Breast epithelium (tissue), 4 donors: Measurements from ENCODE around the gene FSTL1. TPM values are rescaled to one million over a fixed set of nuclear protein-coding genes. Genes with fewer than 3 reads are reported as not detected.

Experiments used
- DNase-seq, 2 donors: peaks; one replicate each; pipeline ENCODE4 v3.0.0-alpha.2; 2019; ENCODE audit warnings: low spot score in 2 of 2
- H3K27ac ChIP-seq, 2 donors: fragments of 200-600 bp; sonication (generic) in 1 of 2; one replicate each; pipeline ENCODE4 v1.5.1; 2016 to 2019; ENCODE audit warnings: mild to moderate bottlenecking in 1 of 2
- H3K27me3 ChIP-seq, 2 donors: fragments of 200-600 bp; sonication (generic) in 1 of 2; one replicate each; pipeline versions ENCODE4 v1.5.1 to v1.6.0; 2017 to 2019; ENCODE audit warnings: control low read depth in 1 of 2, mild to moderate bottlenecking in 1 of 2
- H3K36me3 ChIP-seq: fragments of 200-600 bp; one replicate; pipeline ENCODE4 v1.5.1; 2019
- H3K4me1 ChIP-seq, 2 donors: fragments of 200-600 bp; sonication (generic); one replicate each; pipeline ENCODE4 v1.5.1; 2016 to 2019; ENCODE audit warnings: control low read depth in 1 of 2
- H3K4me3 ChIP-seq, 3 donors: fragments of 200-600 bp; sonication (generic); 1 replicate in 2 of 3; 2 replicates in 1 of 3; pipeline ENCODE4 v1.5.1; 2016 to 2019; ENCODE audit warnings: mild to moderate bottlenecking in 3 of 3, moderate library complexity in 2 of 3
- H3K9me3 ChIP-seq, 2 donors: fragments of 200-600 bp; sonication (generic) in 1 of 2; one replicate each; pipeline ENCODE4 v1.5.1; 2016 to 2019; ENCODE audit warnings: control low read depth in 1 of 2
- POLR2A ChIP-seq: fragments of 450-650 bp; IDR thresholded peaks from one replicate; pipeline ENCODE4 v1.6.1; 2016; ENCODE audit warnings: antibody characterized with exemption, mild to moderate bottlenecking, moderate library complexity
- POLR2AphosphoS5 ChIP-seq, 3 donors: sonication (generic); formaldehyde crosslinking; IDR thresholded peaks; one replicate each; pipeline ENCODE4 v1.6.1; 2017; ENCODE audit warnings: antibody characterized with exemption in 3 of 3
- intact Hi-C: fragments of 100-400 bp; cut with DNase I; formaldehyde crosslinking; loops from one replicate; pipeline ENCODE4 v1.15.1; 2023; ENCODE audit warnings: low total_unique reads
- total RNA-seq, 3 donors: library from RNA; depleted of rRNA; stranded (reverse); fragments of >200 nt; gene quantifications; one replicate each; pipeline ENCODE4 v1.1.0, GENCODE V29; 2016
- TF ChIP-seq, protein P1 (sequence below), 3 donors: fragments of 450-650 bp; IDR thresholded peaks; one replicate each; pipeline ENCODE4 v1.5.1; 2016 to 2017; ENCODE audit warnings: antibody characterized with exemption in 3 of 3, mild to moderate bottlenecking in 3 of 3, moderate library complexity in 3 of 3

The FSTL1 gene
- total RNA-seq, 3 donors from 2014 or later: 225 to 1,263 (median 355) TPM

GRCh38 chr3:120446891-120447668 is 3.7 kb downstream of the FSTL1 start:
- Histone ChIP-seq H3K27me3 (peaks cover 0 to 2% of the 10 kb centered on the region in 2 donors), H3K4me1 (peaks cover 0 to 4% of the 10 kb centered on the region in 2 donors), H3K27ac (peak overlapping the region in 1 of 2 donors; percentile 44), H3K4me3 (peak overlapping the region; percentile 6 to 86 (median 73)), H3K36me3 (no peaks in the 10 kb centered on the region), H3K9me3 (no peaks in the 10 kb centered on the region)
- intact Hi-C loops: no loop called here
- no peak for DNase-seq
- TF ChIP-seq POLR2A (no peak), POLR2AphosphoS5 (IDR thresholded peaks at IDR 0.05) (no peak)
- TF ChIP-seq, protein P1, sequence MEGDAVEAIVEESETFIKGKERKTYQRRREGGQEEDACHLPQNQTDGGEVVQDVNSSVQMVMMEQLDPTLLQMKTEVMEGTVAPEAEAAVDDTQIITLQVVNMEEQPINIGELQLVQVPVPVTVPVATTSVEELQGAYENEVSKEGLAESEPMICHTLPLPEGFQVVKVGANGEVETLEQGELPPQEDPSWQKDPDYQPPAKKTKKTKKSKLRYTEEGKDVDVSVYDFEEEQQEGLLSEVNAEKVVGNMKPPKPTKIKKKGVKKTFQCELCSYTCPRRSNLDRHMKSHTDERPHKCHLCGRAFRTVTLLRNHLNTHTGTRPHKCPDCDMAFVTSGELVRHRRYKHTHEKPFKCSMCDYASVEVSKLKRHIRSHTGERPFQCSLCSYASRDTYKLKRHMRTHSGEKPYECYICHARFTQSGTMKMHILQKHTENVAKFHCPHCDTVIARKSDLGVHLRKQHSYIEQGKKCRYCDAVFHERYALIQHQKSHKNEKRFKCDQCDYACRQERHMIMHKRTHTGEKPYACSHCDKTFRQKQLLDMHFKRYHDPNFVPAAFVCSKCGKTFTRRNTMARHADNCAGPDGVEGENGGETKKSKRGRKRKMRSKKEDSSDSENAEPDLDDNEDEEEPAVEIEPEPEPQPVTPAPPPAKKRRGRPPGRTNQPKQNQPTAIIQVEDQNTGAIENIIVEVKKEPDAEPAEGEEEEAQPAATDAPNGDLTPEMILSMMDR (IDR thresholded peaks at IDR 0.05): no peak

GRCh38 chr3:120445654-120446053 is 5.1 kb downstream of the FSTL1 start:
- TF ChIP-seq POLR2A: no peak
- TF ChIP-seq, protein P1 (IDR thresholded peaks at IDR 0.05): no peak
- no peak for TF ChIP-seq POLR2AphosphoS5 (IDR thresholded peaks at IDR 0.05)
- no peaks in the 10 kb centered on the region for H3K36me3 ChIP-seq
- H3K27me3 ChIP-seq: no peaks in the 10 kb centered on the region
- no peak for DNase-seq
- H3K4me3 ChIP-seq: peak overlapping the region in 2 of 3 donors; percentile 73 to 86
- H3K4me1 ChIP-seq: peaks cover 0 to 4% of the 10 kb centered on the region in 2 donors
- intact Hi-C loops: no loop called here
- no peaks in the 10 kb centered on the region for H3K9me3 ChIP-seq
- H3K27ac ChIP-seq: no peak overlapping the region

- Histone ChIP-seq H3K36me3 (no peaks in the 10 kb centered on the region), H3K4me3 (peak overlapping the region in 1 of 3 donors; percentile 5), H3K27me3 (no peaks in the 10 kb centered on the region), H3K4me1 (peaks cover 0 to 3% of the 10 kb centered on the region in 2 donors), H3K27ac (peak overlapping the region in 1 of 2 donors; percentile 8), H3K9me3 (no peaks in the 10 kb centered on the region)
- TF ChIP-seq, protein P1 (IDR thresholded peaks at IDR 0.05): no peak
- TF ChIP-seq POLR2A: no peak
- TF ChIP-seq POLR2AphosphoS5 (IDR thresholded peaks at IDR 0.05): no peak
- intact Hi-C loops: no loop called here
- no peak for DNase-seq
Measured at GRCh38 chr3:120443626-120444123, 7.1 kb downstream of the FSTL1 start.

DNA sequence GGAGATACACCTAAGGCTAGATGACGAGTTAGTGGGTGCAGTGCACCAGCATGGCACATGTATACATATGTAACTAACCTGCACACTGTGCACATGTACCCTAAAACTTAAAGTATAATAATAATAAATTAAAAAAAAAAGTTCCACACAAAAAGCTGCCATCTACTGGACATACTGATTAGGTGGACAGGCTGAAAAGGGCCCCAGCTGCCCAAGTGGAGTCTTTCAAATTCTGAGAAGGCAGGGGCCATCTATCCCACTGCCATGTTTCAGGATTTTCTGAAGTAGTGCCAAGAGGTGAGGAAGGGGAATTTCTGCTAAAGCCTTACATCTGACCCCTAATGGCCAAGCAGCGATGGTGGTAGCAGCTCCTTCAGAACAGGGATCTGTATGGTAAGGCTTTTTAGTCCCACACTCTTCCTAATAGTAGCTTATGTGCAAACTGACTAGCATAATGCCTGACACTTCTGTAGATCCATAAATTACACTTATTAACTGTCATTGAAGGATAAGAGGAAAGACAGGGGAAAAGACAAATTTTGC is 7.7 kb downstream of the FSTL1 start:
- Histone ChIP-seq H3K27me3 (no peaks in the 10 kb centered on the region), H3K9me3 (no peaks in the 10 kb centered on the region), H3K4me1 (peaks cover 0 to 9% of the 10 kb centered on the region in 2 donors), H3K4me3 (no peak overlapping the region), H3K27ac (no peak overlapping the region), H3K36me3 (no peaks in the 10 kb centered on the region)
- DNase-seq: no peak
- TF ChIP-seq POLR2A (no peak), POLR2AphosphoS5 (IDR thresholded peaks at IDR 0.05) (no peak)
- TF ChIP-seq, protein P1 (IDR thresholded peaks at IDR 0.05): no peak
- intact Hi-C loops: no loop called here

- H3K4me3 ChIP-seq: no peak overlapping the region
- H3K27me3 ChIP-seq: no peaks in the 10 kb centered on the region
- no peaks in the 10 kb centered on the region for H3K36me3 ChIP-seq
- intact Hi-C loops: no loop called here
- peak overlapping the region in 1 of 2 donors; percentile 34 for H3K27ac ChIP-seq
- no peak for DNase-seq
- H3K9me3 ChIP-seq: no peaks in the 10 kb centered on the region
- peaks cover 0 to 9% of the 10 kb centered on the region in 2 donors for H3K4me1 ChIP-seq
- no peak for TF ChIP-seq POLR2AphosphoS5 (IDR thresholded peaks at IDR 0.05)
- TF ChIP-seq, protein P1 (IDR thresholded peaks at IDR 0.05): no peak
- TF ChIP-seq POLR2A: no peak
Measured at GRCh38 chr3:120441776-120442175, 9.0 kb downstream of the FSTL1 start.
